HT1080 (cell line): ENCODE data around the gene ART5. TPM values are rescaled to one million over a fixed set of nuclear protein-coding genes. Genes with fewer than 3 reads are reported as not detected.

ENCODE experiments used
- small RNA-seq: library from RNA; depleted of rRNA; stranded (forward); fragments of <200 nt; gene quantifications from one replicate; pipeline ENCODE3, GENCODE V24; 2014
- total RNA-seq: library from RNA; depleted of rRNA; stranded (reverse); fragments of >200 nt; shearing (Covaris generic); gene quantifications from 2 replicates; pipeline ENCODE4 v1.2.3, GENCODE V29; 2014; rRNA removed

Gene ART5
- total RNA-seq, 1 experiment from 2014 or later, result not detected

Small RNA genes lying within 50 kb of the gene (small RNA-seq; reads per million reads assigned to genes)
- gene RF00019, result not detected

Other genes with a start within 250 kb of the ART5 start
- gene ART1, start 3.1 kb upstream of the ART5 start, total RNA-seq, result not detected in 2 replicates
- gene CHRNA10, start 29.4 kb upstream of the ART5 start, total RNA-seq, result 0.43 and 2.5 TPM in 2 replicates
- gene NUP98, start 155.6 kb upstream of the ART5 start, total RNA-seq, result 126 and 168 TPM in 2 replicates
- gene PGAP2, start 166.6 kb upstream of the ART5 start, total RNA-seq, result 11.0 and 12.0 TPM in 2 replicates
- 55.9 and 98.7 TPM in 2 replicates for gene RHOG, start 199.0 kb upstream of the ART5 start, total RNA-seq
- 14.6 and 18.1 TPM in 2 replicates for gene STIM1, start 213.7 kb upstream of the ART5 start, total RNA-seq